ENCODE data around the gene PNMA3.
"Not testable (repeated sequence)": the region's sequence is repeated elsewhere in the genome, so short reads cannot be mapped to it uniquely, and the experiment has no call there.

PNMA3 gene

DNA sequence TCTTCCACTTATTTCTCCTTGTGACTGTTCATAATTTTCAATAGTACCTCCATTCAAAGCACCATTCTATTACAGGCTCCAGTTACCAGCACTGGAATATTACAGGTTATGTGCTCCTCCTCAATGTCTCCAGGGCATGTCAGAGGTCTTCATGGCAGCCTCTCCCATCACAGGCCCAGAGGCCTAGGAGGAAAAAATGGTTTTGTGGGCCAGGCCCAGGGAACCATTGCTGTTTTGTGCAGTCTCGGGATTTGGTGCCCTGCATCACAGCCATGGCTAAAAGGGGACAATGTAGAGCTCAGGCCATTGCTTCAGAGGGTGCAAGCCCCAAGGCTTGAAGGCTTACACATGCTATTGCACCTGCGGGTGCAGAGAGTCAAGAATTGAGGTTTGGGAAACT is 7.2 kb upstream of the PNMA3 start:
- DNase-seq (ENCODE audit: insufficient read length, low spot score) (no peak), FAIRE-seq (no peak)
- TF ChIP-seq PAX5 (IDR thresholded peaks at IDR 0.05; ENCODE audit: insufficient read depth, low read length, severe bottlenecking) (no peak), SPI1 (IDR thresholded peaks at IDR 0.05; ENCODE audit: low read depth, low read length) (no peak), POLR2A (IDR thresholded peaks at IDR 0.05; ENCODE audit: low read depth, low read length) (no peak), POLR2AphosphoS5 (IDR thresholded peaks at IDR 0.05; ENCODE audit: low read depth, low read length) (no peak), TAF1 (IDR thresholded peaks at IDR 0.05; ENCODE audit: low read depth, low read length) (no peak), POU2F2 (IDR thresholded peaks at IDR 0.05; ENCODE audit: low read depth, low read length) (no peak)

DNA sequence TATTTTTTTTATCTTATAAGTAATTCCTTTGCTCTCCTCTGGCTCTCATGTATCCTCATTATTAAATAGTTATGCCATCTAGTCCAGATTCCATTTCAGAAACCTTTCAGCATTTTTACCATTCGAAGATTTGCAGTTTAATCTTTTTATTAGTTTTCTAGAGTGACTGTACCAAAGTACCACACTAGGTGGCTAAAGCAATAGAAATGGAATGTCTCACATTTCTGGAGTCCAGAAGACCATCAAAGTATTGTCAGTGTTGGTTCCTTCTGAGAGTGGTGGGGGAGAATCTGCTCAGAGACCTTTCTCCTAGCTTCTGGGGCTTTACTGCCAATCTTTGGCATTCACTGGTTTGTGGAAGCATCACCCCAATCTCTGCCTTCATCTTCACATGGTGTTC is 3.7 kb upstream of the PNMA3 start:
- TF ChIP-seq POLR2AphosphoS5 (IDR thresholded peaks at IDR 0.05; ENCODE audit: low read depth, low read length) = no peak
- TF ChIP-seq POLR2A (IDR thresholded peaks at IDR 0.05; ENCODE audit: low read depth, low read length) = no peak
- TF ChIP-seq PAX5 (IDR thresholded peaks at IDR 0.05; ENCODE audit: insufficient read depth, low read length, severe bottlenecking) = no peak
- no peak for TF ChIP-seq TAF1 (IDR thresholded peaks at IDR 0.05; ENCODE audit: low read depth, low read length)
- no peak for TF ChIP-seq POU2F2 (IDR thresholded peaks at IDR 0.05; ENCODE audit: low read depth, low read length)
- TF ChIP-seq SPI1 (IDR thresholded peaks at IDR 0.05; ENCODE audit: low read depth, low read length) = no peak
- FAIRE-seq = no peak
- no peak for DNase-seq (ENCODE audit: insufficient read length, low spot score)

DNA sequence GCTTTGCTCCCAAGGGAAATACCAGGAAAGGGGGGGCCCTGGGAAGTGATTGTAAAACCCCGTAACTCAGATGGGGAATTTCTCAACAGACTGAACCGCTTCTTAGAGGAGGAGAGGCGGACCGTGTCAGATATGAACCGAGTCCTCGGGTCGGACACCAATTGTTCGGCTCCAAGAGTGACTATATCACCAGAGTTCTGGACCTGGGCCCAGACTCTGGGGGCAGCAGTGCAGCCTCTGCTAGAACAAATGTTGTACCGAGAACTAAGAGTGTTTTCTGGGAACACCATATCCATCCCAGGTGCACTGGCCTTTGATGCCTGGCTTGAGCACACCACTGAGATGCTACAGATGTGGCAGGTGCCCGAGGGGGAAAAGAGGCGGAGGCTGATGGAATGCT is 1.0 kb downstream of the PNMA3 start:
- FAIRE-seq = no peak
- DNase-seq (ENCODE audit: insufficient read length, low spot score) = no peak
- TF ChIP-seq PAX5 (IDR thresholded peaks at IDR 0.05; ENCODE audit: insufficient read depth, low read length, severe bottlenecking) = no peak
- TF ChIP-seq POU2F2 (IDR thresholded peaks at IDR 0.05; ENCODE audit: low read depth, low read length) = no peak
- TF ChIP-seq POLR2A (IDR thresholded peaks at IDR 0.05; ENCODE audit: low read depth, low read length) = no peak
- no peak for TF ChIP-seq TAF1 (IDR thresholded peaks at IDR 0.05; ENCODE audit: low read depth, low read length)
- no peak for TF ChIP-seq POLR2AphosphoS5 (IDR thresholded peaks at IDR 0.05; ENCODE audit: low read depth, low read length)
- no peak for TF ChIP-seq SPI1 (IDR thresholded peaks at IDR 0.05; ENCODE audit: low read depth, low read length)

DNA sequence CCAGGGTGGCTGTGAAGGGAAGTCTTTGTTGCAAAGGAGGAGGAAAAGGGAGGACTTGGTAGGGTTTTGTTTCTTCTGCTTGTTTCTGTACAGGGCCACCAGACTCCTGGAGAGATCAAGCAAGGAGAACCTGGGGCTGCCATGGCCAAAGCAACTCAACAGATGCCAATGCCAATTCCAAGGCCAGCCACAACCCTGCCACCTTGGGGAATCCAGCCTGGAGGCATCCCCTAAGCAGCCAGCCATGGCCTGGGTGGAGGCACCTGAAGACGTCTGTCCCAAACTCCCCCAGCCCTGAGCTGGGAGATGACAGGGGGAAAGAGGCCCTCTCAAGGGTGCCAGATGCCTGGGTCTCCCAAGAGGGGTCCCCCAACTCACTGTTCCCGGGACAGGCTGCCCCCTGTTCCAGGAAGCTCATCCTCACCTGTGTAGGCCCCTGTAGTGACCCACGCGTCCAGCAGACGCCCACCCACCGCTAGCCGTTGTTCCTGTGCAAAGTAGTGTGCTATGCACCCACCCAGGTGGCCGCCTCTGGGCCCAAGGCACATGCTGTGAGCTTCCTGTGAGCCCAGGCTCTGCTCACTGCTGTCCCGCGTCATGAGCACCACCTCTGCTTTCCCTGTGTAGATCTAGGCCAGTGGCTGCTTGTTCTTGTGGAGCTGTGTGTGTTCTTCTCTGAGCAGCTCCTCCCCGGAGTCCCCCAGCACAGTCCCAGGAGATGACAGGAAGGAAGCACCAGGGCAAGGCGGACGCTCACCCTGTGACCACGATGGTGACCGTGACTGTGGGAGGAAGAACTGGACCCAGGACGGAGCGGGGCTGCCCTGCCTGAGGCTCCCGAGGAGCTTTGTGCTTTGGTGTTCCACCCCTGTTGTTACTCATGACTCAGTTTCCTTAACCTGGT is 3.2 kb downstream of the PNMA3 start:
- DNase-seq (ENCODE audit: insufficient read length, low spot score) (no peak), FAIRE-seq (no peak)
- TF ChIP-seq POU2F2 (IDR thresholded peaks at IDR 0.05; ENCODE audit: low read depth, low read length) (no peak), POLR2A (IDR thresholded peaks at IDR 0.05; ENCODE audit: low read depth, low read length) (no peak), PAX5 (IDR thresholded peaks at IDR 0.05; ENCODE audit: insufficient read depth, low read length, severe bottlenecking) (no peak), TAF1 (IDR thresholded peaks at IDR 0.05; ENCODE audit: low read depth, low read length) (no peak), POLR2AphosphoS5 (IDR thresholded peaks at IDR 0.05; ENCODE audit: low read depth, low read length) (no peak), SPI1 (IDR thresholded peaks at IDR 0.05; ENCODE audit: low read depth, low read length) (no peak)

DNA sequence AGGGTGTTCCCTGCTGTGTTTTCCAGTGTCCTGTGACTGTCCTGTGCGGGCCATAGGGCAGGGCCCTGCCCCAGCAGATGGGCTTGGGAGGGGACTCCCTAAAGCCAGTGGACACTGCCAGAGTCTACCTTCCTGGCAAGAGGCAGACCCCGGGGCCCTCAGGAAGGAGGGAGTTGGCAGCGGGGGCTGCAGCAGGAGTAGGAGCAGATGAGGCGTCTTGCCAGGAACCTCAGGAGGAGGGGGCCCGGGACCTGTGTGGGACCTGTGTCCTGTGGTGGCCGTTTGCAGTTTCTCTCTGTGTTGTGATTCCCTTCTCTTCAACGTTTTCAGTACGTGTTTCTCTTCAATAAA is 3.8 kb downstream of the PNMA3 start:
- no peak for DNase-seq (ENCODE audit: insufficient read length, low spot score)
- no peak for FAIRE-seq
- TF ChIP-seq POLR2A (IDR thresholded peaks at IDR 0.05; ENCODE audit: low read depth, low read length) = no peak
- TF ChIP-seq SPI1 (IDR thresholded peaks at IDR 0.05; ENCODE audit: low read depth, low read length) = no peak
- TF ChIP-seq TAF1 (IDR thresholded peaks at IDR 0.05; ENCODE audit: low read depth, low read length) = no peak
- no peak for TF ChIP-seq POU2F2 (IDR thresholded peaks at IDR 0.05; ENCODE audit: low read depth, low read length)
- no peak for TF ChIP-seq PAX5 (IDR thresholded peaks at IDR 0.05; ENCODE audit: insufficient read depth, low read length, severe bottlenecking)
- no peak for TF ChIP-seq POLR2AphosphoS5 (IDR thresholded peaks at IDR 0.05; ENCODE audit: low read depth, low read length)

DNA sequence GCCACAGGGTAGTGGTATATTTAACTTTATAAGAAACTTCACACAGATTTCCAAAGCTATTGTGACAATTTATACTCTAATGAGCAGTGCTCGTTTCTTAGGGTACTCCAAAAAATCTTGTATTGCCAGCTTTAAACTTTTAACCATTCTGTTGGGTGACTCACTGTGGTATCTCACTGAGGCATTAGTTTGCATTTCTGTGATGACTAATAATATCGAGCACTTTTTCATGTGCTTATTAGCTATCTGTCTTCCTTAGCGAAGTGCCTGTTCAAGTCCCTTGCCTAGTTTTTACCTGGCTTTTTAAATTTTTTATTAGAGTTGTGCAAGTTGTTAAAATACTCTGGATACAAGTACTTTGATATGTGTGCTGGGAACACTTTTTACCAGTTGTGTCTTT is 5.5 kb downstream of the PNMA3 start:
- FAIRE-seq = no peak
- DNase-seq (ENCODE audit: insufficient read length, low spot score) = no peak
- no peak for TF ChIP-seq POLR2AphosphoS5 (IDR thresholded peaks at IDR 0.05; ENCODE audit: low read depth, low read length)
- no peak for TF ChIP-seq SPI1 (IDR thresholded peaks at IDR 0.05; ENCODE audit: low read depth, low read length)
- TF ChIP-seq PAX5 (IDR thresholded peaks at IDR 0.05; ENCODE audit: insufficient read depth, low read length, severe bottlenecking) = no peak
- no peak for TF ChIP-seq TAF1 (IDR thresholded peaks at IDR 0.05; ENCODE audit: low read depth, low read length)
- TF ChIP-seq POLR2A (IDR thresholded peaks at IDR 0.05; ENCODE audit: low read depth, low read length) = no peak
- TF ChIP-seq POU2F2 (IDR thresholded peaks at IDR 0.05; ENCODE audit: low read depth, low read length) = no peak

DNA sequence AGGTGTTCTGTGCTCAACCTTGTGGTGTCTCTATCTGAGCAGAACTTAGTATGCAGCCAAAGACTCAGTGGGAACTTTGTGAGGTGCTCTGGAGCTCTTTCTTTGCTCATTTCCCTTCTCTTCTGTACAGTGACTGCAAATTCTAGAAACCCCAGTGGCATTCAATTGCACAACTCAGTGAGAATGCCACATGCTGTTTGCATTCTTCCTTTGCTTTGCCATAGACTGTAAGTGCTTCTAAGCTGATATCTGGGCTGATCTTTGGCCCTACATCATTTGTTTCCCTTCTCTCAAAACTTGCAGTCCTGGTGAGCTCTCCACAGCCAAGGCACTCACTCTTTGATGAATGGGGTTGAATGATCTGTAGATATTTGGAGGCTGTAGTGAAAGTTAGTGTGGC is 7.0 kb downstream of the PNMA3 start:
- DNase-seq (ENCODE audit: insufficient read length, low spot score) (no peak), FAIRE-seq (no peak)
- TF ChIP-seq PAX5 (IDR thresholded peaks at IDR 0.05; ENCODE audit: insufficient read depth, low read length, severe bottlenecking) = no peak

DNA sequence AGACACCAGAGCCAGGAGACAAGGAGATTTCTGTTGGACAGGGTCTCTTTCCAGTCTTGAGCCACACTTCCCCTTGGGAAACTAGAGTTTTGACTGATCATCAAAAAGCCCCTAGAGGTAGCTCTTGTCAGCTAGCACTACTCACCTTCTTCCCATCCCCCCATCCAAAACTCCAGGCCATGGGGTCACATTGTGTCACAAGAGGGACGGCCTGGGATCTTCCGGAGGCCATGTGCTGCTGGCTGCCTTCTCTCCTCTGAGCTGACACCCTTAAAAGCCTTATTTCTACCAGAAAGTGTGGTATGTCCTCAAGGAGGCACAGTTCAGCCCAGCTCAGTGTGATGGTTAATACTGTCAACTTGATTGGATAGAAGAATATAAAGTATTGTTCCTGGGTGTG is 7.8 kb downstream of the PNMA3 start:
- no peak for TF ChIP-seq TAF1 (IDR thresholded peaks at IDR 0.05; ENCODE audit: low read depth, low read length)
- TF ChIP-seq SPI1 (IDR thresholded peaks at IDR 0.05; ENCODE audit: low read depth, low read length) = no peak
- TF ChIP-seq POLR2AphosphoS5 (IDR thresholded peaks at IDR 0.05; ENCODE audit: low read depth, low read length) = no peak
- no peak for TF ChIP-seq POU2F2 (IDR thresholded peaks at IDR 0.05; ENCODE audit: low read depth, low read length)
- no peak for TF ChIP-seq PAX5 (IDR thresholded peaks at IDR 0.05; ENCODE audit: insufficient read depth, low read length, severe bottlenecking)
- TF ChIP-seq POLR2A (IDR thresholded peaks at IDR 0.05; ENCODE audit: low read depth, low read length) = no peak
- no peak for FAIRE-seq
- no peak for DNase-seq (ENCODE audit: insufficient read length, low spot score)

DNA sequence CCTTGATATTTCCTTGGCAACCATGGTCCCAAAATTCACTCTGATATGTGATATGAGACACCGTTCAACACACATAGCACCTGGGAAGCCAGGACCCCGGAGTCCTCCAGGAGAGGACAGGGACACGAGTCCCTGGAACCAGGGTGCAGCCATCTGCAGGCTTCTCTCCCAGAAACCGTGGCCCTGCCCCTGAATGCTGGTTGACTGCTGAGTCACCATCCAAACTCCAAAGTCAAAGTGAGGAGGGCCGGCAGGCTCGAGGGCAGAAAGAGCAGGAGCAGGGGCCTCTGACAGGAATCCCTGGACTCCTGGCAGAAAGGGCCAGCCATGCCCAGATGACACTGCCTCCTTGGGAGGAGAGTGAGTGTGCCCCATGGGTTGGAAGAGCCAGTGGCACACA is 9.1 kb downstream of the PNMA3 start:
- FAIRE-seq (no peak), DNase-seq (ENCODE audit: insufficient read length, low spot score) (no peak)
- TF ChIP-seq PAX5 (IDR thresholded peaks at IDR 0.05; ENCODE audit: insufficient read depth, low read length, severe bottlenecking) = no peak

DNA sequence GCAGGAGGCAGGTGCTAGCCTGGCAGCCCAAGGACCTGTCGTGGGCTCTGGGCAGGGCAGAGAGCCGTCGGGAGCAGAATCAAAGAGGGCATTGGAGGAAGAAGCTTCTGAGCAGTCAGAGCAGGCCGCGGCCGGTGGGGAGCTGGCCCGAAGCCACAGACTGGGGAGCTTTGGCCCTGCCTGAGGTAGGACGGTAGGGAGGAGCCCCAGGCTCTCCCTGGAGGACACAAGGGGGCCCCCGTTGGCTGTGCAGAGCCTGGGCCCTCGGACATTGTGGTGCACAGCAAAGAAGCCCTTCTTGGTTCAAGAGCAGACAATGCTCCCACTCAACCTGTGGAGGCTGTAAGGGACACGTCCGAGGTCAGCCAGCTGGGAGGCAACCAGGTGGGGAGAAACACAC is 10.1 kb downstream of the PNMA3 start:
- DNase-seq (ENCODE audit: insufficient read length, low spot score); FAIRE-seq: not testable (repeated sequence)

DNA sequence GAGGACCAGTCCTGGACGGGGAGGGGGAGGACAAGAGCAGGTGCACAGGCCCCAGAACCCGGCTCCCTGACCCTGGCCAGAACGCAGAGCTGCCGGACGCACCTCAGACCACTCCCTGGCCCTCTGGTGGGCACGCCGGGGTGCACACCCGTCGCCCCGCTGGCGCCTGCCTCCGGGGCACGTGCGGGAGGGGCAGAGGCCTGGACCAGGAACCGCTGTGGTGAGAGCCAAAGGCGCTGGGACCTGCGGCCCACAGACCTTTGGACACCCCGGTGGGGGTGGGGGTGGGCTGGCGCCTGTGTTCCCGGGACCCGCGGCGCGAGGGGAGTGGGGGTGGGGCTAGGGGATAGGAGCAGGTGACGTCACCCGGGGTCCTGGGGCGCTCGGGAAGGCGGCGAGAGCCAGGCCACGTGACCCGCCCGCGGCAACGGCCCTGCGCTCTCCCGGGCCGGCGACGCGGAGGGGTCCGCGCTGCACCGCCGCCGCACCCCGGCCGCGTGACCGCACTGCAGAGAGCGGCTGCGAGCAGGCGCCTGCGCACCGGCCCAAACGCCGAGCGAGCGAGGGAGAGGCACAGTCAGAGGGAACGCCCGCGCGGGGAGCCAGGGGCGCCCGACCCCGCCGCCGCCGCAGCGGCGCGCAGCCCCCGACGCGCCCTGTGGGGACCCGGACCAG is 15.8 kb downstream of the PNMA3 start, which contains the start of gene PNMA6A:
Gene PNMA6A, plus strand, starts transcription at position 546 of the 675 bp plus-strand sequence. CDS start 609 bp downstream, outside the sequence.
- FAIRE-seq = not testable (repeated sequence)

DNA sequence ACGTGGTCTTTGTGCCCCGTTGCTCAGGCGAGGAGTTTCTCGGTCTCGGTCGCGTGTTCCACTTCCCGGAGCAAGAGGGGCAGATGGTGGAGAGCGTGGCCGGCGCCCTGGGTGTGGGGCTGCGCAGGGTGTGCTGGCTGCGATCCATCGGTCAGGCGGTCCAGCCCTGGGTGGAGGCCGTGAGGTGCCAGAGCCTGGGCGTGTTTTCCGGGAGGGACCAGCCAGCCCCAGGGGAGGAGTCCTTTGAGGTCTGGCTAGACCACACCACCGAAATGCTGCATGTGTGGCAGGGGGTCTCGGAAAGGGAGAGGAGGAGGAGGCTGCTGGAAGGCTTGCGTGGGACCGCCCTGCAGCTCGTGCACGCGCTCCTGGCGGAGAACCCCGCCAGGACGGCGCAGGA is 17.1 kb downstream of the PNMA3 start:
- not testable (repeated sequence) for DNase-seq (ENCODE audit: insufficient read length, low spot score); FAIRE-seq

More for the DNA sequence above, 15.8 kb downstream of the PNMA3 start, which contains the start of gene PNMA6A:
- DNase-seq (ENCODE audit: insufficient read length, low spot score) = not testable (repeated sequence)

All from GM12891 (cell line).